GM18498 (cell line): ENCODE data around the gene RCOR1.
A peak's percentile ranks its signal among the peaks of the same experiment; 100 is the strongest.
"Not testable (repeated sequence)": the region's sequence is repeated elsewhere in the genome, so short reads cannot be mapped to it uniquely, and the experiment has no call there.

Experiments
- ATAC-seq: cut with Tn5 transposase; IDR thresholded peaks from one replicate; pipeline ENCODE4 v1.9.1; 2021; ENCODE audit warnings: mild to moderate bottlenecking, moderate library complexity; ENCODE audit not compliant: unreplicated experiment

RCOR1 gene

DNA sequence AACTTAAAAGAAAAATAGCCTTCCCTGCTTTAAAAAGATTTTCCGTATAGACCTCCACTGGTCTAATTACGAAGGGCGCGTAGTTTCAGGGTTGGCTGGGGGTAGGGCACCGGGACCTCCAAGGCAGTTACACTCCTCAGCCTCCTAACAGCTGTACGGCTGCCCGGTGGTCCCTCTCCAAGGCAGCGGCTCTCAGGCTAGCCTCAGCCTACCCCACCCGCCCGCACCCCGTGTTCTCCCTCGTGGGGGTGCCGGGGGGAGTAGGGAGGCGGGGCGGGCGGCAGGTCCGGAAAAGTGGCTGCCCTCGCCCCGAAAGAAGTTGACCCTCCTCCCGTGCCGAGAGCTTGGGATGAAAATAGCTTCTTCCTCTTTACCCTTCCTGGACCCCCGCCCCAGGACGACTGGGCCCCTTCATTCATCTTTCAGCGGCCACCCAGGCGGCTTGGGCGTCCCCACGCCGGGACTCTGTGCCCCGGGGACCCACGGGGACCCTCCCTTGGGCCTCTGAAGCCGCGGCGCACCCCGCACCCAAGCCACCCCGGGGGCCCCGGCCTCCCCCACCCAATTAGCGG lies 991 bp upstream of the RCOR1 start:
- peak; percentile 1 for ATAC-seq

DNA sequence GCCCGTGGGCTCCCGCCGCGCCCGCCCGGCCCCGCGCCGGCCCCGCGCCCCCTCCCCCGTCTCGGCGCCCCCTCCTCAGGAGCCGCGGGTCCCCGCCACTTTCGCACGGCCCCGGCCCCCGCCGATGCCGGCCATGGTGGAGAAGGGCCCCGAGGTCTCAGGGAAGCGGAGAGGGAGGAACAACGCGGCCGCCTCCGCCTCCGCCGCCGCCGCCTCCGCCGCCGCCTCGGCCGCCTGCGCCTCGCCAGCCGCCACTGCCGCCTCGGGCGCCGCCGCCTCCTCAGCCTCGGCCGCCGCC lies 263 bp downstream of the RCOR1 start:
- peak; percentile 9 for ATAC-seq

DNA sequence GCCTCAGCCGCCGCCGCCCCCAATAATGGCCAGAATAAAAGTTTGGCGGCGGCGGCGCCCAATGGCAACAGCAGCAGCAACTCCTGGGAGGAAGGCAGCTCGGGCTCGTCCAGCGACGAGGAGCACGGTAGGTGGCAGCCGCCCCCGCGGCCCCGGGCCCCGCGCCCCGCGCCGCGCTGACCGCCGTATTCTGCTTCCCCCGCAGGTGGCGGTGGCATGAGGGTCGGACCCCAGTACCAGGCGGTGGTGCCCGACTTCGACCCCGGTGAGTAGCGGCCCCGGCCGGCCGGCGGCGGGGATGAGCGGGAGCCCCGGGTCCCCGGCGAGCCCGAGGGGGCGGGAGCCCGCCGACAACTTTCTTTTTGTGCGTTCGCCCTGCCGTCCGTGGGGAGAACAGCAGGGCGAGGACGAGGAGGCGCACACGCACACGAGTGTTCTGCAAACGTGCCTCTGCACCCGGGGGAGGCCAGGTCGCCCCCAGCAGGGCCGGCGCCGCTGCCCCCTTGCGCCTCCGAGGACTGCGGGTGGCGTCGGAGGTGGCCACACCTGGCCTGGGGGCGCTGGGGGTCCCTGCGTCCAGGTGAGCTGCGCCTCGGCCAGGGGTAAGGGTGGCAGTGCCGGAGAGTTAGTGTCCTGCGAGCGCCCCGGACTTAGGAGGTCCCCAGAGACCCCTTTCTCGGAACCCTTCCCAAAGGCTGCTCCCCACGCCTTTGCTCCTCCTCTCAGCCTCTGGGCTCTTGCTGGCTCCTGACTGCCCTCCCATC lies 794 bp downstream of the RCOR1 start:
- ATAC-seq, result peak; percentile 19

DNA sequence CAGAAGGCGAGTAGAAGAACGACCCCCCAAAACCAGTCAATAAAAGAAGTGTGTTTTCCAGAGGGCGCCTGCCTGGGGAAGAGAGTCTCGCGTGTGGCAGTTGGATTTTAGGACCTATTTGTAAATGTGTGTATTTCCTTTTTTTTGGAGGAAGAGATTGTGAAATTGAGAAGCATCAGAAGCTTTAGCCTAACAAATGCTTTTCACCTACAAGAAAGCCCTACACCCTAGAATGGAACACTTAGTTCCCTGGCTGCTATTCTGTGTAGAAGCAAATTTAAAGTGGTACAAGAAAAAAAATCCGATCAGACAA lies 1.3 kb downstream of the RCOR1 start:
- ATAC-seq, result no peak

DNA sequence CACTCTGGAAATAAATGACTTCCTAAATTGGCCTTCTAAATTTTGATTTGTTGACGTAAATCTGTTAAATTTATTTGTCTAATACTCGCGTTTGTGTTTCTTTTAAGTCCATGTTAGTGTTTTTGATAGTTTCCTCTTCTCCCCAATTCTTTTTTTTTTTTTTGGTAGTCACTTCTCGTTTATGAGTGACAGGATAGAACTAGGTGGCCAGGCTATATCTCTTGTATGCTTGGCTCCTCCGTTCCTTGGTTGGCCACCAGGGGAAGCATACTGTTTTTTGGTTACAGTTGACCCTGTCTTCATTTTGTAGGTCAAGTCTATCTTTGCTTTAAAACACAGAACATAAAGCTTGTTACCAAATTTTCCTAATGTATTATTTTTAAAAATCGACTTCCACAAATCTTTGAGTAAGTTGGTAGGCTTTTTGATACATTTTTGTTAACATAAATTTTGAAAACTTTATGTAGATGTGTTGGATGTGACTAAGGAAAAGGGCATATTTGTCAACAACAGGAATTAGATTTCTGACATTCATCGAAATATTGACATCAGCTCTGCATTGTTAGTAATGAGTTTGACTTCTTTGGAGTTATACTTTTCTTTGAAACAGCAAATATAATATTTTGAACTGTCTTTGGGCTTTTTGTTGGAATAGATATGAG lies 2.2 kb downstream of the RCOR1 start:
- peak; percentile 19 for ATAC-seq

DNA sequence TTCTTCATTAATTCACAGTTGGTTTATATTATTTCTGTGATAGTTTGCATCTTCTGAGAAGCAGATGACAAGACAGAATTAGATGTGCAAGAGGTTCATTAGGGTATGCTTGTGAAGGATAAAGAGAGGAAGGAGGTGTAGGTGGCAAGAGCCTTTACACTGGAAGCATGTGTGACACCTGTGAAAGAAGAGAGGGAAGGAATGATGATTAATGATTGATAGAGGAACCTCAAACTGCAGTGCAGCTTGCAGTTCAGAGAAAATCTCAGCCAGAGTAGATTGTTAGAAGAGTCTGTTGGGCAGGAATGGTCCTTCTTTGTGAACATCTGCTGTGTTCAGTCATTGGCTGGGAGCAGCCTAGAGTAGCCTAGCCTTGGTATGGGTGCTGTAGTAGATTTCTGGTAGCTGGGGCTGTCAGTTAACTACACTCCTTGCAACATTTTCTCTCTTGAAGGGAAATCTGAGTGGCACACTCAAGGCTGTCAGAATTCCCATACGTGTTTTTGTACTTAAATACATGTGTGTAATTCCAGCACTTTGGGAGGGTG lies 9.0 kb downstream of the RCOR1 start:
- ATAC-seq, result no peak

DNA sequence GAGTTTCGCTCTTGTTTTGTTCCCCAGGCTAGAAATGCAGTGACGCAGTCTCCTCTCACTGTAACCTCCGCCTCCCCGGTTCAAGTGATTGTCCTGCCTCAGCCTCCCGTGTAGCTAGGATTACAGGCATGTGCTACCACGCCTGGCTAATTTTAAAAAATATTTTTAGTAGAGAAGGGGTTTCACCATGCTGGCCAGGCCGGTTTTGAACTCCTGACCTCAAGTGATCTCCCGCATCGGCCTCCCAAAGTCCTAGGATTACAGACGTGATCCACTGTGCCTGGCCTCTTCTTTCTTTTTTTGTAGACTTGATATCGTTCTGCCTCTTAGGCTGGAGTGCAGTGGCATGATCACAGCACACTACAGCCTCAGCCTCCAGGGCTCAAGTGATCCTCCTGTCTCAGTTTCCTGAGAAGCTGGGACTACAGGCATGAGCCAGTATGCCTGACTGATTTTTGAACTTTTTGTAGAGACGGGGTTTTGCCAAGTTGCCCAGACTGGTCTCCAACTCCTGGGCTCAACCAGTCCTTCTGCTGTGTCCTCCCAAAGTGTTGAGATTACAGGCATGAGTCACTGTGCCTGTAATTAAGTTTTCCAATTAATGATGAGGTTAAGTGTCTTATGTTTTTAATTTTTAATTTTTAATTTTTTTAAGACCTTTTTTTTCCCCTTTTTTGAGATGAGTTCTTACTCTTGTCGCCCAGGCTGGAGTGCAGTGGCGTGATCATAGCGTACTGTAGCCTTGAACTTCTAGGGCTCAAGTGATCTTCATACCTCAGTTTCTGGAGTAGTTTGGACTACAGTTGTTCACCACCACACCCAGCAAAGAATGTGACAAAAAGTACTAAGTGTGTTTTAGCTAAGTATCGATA lies 10.2 kb downstream of the RCOR1 start:
- no peak for ATAC-seq

DNA sequence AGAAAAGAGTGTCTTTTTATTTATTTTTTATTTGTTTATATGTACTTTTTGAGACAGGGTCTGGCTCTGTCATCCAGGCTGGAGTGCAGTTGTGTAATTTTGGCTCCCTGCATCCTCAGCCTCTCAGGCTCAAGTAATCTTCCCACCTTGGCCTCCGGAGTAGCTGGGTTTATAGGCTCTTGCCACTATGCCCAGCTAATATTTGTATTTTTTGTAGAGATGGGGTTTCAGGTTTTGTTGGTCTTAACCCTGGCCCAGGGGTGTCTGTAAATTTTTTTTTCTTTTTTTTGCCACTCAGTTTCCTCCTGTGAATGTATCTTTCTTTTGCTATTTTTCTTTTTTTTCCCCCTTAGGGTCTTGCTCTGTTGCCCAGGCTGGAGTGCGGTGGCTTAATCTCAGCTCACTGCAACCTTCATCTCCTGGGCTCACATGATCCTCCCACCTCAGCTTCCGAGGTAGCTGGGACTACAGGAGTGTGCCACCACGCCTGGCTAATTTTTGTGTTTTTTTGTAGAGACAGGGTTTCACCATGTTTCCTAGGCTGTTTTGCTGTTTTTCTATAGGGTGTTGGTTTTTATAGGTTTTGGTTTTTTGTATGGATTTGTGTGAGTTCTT lies 11.0 kb downstream of the RCOR1 start:
- ATAC-seq, result no peak

DNA sequence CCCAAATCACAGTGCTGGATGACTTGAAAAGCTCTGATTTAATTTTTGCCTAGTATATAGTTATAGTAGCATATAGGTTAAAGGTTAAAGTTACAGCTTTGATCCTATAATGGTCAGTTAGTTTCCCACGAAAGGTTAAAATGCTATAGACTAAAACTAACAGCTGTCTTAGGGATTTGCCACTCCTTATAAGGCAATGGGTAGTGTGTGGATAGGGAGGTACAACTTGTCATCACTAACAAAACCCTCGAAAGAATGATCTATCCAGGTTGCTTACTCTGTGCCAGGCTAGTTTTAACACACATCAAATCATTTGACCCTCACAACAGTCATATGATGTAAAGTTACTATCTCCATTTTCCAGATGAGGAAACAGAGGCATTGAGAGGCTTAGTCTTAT lies 11.7 kb downstream of the RCOR1 start:
- ATAC-seq, result no peak

DNA sequence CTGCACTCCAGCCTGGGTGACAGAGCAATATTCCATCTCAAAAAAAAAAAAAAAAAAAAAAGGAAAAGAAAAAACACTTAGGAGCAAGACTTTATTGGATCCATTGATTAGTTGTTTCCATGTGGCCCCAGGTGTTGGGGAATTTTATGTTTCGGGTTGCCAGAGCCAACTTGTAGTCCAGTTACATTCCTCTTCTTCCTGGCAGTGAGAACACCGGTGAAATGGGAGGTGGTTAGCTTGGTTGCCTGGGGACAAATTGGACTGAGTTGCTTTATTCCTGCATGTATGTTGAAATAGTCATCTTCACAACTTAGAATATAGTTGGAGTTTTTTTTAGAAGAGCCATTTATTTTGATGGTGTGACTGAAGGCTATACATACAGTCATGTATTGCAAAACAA lies 12.6 kb downstream of the RCOR1 start:
- ATAC-seq, result no peak

DNA sequence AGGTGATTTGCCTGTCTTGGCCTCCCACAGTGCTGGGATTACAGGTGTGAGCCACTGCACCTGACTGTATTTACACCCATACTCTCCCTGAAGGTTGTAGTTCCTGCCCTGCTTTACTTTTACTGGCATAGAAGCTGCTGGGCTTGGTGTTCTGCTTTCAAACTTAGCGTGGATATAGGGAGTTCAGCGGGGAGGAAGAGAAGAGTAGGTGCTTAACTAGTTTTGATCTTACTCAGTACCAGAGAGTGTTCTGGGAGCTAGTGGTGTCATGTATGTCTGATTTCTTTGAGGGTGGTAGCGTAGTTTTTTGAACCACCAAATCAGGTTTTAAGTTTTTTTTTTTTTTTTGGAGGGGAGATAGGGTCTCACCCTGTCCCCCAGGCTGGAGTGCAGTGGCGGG lies 13.8 kb downstream of the RCOR1 start:
- no peak for ATAC-seq

DNA sequence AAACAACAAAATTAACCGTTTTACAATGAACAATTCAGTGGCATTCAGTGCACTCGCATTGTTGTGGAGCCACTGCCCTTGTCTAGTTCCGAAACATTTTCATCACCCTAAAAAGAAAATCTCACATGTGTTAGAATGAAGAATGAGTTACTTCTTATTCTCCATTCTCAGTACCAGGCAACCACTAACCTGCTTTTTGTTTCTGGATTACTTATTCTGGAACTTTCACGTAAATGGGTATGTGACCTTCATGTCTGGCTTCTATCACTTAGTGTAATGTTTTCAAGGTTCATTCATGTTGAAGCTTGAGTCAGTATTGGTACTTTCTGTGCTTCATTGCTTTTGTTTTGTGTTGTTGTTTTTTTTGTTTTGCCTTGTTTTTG lies 15.6 kb downstream of the RCOR1 start:
- ATAC-seq, result peak; percentile 54

DNA sequence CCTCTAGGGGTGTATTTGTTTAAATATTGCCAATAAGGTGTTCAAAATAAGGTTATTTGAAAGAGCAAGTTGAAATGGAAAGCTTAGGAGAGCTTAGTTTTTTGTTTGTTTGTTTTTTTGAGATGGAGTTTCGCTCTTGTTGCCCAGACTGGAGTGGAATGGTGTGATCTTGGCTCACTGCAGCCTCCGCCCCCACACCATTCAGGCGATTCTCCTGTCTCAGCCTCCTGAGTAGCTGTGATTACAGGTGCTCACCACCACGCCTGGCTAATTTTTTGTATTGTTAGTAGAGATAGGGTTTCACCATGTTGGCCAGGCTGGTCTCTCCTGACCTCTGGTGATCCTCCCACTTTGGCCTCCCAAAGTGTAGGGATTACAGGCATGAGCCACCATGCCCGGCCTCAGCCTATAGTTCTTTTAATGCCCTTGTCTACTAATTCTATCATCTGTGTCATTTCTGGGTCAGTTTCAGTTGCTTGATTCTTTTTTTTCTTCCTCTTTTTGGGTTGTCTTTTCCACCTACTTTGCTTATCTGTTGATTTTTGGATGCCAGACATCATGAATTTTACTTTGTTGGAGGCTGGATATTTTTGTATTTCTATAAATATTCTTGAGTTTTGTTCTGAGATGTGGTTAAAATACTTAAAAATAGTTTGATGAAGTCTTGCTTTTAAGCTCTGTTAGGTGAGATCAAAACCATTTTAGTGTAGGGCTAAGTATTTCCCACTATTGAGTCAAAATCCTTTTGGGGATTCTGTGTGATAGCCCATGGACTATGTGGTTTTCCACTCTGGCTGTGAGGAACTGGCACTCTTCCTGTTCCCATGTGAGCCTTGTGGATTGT lies 18.7 kb downstream of the RCOR1 start:
- peak; percentile 35 for ATAC-seq

DNA sequence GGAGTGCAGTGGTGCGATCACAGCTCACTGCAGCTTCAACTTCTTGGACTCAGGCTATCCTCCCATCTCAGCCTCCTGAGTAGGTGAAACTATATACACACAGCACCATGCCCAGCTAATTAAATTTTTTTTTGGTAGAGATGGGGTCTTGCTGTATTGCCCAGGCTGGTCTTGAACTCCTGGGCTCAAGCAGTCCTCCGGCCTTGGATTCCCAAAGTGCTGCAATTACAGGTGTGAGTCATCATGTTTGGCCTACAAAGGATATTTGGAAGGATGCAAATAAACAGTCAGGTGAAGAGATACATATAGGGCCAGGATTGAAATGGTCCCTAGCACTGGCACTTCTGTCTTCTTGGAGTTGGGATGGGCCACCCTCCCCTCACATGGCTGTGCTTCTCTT lies 23.9 kb downstream of the RCOR1 start:
- no peak for ATAC-seq

DNA sequence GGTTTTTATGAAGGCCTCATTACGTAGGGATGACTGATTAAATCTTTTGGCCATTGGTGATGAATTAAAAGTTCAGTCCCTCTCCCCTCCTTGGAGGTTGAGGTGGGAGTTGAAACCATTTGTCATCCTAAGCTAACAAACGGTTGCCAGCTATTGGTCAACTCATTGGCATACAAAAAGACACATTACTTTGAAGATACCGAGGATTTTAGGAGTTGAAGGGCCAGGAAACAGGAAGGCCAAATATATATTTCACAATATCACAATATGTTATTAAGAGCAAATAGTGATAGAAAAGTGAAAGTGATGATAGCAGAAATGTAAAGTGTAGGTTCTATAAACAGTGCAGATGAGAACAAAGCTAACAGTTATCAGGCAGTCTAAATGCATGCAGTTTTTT lies 24.4 kb downstream of the RCOR1 start:
- ATAC-seq, result no peak

DNA sequence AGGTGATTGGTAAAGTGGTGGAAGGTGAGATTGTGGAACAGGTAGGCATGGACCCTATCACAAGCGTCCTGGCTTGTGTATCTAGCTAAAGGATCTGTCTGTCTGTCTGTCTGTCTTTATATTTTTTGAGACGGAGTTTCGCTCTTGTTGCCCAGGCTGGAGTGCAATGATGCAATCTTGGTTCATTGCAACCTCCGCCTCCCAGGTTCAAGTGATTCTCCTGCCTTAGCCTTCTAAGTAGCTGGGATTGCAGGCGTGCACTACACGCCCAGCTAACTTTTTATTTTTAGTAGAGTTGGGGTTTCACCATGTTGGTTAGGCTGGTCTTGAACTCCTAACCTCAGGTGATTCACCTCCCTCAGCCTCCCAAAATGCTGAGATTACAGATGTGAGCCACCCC lies 26.6 kb downstream of the RCOR1 start:
- ATAC-seq, result not testable (repeated sequence)

DNA sequence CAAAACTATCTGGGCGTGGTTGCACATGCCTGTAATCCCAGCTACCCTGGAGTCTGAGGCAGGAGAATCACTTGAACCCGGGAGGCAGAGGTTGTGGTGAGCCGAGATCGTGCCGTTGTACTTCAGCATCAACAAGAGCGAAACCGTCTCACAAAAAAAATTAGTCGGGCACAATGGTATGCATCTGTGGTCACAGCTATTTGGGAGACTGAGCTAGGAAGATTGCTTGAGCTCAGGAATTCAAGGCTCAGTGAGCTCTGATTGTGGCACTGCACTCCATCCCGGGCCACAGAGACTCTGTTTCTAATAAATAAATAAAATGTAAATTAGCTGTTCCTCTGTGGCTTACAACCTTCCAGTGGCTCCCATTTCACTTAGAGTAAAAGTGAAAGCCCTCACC lies 28.0 kb downstream of the RCOR1 start:
- no peak for ATAC-seq

DNA sequence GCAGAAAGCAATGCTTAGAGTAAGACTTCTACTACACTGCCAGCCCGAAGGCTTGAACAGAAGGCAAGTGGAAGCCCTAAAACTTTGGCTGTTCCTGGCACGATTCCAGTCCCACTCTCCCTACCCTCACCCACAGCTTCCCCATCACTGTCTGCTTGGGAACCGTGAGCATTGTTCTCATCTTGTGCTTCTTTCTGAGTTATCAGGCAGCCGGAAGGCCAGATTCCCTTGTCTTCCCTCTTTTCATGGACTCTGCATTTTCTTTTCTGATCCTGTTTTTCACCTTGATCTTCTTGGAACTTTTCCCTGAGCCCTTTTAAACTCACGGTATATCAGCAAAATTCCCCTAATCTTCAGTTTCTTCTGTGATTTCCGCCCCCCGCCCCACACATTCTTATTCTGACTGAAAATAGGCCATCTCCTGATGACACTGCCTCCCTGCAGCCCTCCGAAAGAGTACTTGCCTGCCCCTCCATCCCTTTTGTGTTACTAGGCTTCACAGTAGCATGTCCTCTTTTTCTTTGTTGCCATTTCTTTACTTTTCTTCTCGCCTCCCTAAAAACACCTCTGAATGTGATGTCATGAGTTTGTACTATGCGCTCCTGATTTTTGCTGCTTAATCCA lies 29.9 kb downstream of the RCOR1 start:
- ATAC-seq, result no peak

DNA sequence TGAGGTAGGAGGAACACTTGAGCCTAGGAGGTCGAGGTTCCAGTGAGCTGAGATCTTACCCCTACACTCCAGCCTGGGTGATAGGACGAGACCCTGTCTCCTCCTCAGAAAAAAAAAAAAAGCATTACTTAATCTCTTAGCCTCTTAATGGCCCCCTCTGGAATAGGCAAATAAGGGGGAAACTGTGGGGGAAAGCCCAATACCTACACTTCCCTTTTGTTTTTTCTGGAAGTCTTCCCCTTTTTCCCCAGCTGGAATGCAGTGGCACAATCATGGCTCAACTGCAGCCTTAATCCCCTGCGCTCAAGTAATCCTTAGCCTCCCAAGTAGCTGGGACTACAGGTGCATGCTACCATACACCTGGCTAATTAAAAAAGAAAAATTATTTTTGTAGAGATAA lies 32.2 kb downstream of the RCOR1 start:
- no peak for ATAC-seq
